Measurements from ENCODE around the gene ARF4.
A peak's percentile ranks its signal among the peaks of the same experiment; 100 is the strongest.
"Not testable (repeated sequence)": the region's sequence is repeated elsewhere in the genome, so short reads cannot be mapped to it uniquely, and the experiment has no call there.

The ARF4 gene

DNA sequence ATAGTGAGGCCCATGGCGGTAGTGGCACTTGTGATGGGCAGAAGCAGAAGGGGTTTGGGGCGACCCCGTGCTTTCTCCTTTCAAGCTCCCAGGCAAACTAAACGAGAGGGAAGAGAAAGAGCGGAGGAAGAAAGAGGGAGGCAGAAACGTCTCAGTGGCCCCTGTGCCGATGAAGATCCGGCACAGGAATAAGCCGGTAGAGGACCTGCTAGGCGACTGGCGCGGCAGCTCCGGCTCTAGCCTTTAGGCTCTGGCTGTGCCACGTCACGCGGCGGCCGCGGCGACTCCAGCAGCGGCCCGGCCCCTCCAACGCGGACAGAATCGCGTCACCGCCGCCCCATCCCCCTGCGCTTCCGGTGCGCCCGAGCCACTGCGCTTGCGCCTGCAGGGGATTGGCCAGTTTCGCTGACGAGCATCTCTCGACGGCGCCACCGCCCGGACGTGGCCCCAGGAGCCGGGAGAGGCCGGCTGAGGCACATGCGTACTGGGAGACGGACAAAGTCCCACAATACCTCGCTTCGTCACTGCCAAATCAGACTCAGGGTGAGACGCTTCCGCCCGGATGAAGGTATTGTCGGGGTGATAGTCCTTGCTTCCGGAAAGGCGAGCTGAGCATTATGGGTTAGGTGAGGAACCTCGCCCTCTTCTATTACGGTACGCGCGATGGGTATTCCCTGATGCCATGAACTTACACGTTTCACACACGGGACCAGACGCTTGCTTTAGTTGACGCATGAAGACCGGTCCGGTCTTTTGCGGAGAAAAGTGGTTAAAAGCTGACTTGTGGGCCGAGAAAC lies at the start of gene ARF4:
Gene ARF4 (minus strand): TSS at position 218 of the 797 bp plus-strand sequence. CDS start 204 bp downstream, at position 14.
- peak; percentile 100 for DNase-seq

GRCh38 chr3:57646723-57647122 lies 49.6 kb upstream of the ARF4 start:
- no peak for DNase-seq

- no peak for DNase-seq
Observed at GRCh38 chr3:57644740-57645139, 47.6 kb upstream of the ARF4 start.

DNA sequence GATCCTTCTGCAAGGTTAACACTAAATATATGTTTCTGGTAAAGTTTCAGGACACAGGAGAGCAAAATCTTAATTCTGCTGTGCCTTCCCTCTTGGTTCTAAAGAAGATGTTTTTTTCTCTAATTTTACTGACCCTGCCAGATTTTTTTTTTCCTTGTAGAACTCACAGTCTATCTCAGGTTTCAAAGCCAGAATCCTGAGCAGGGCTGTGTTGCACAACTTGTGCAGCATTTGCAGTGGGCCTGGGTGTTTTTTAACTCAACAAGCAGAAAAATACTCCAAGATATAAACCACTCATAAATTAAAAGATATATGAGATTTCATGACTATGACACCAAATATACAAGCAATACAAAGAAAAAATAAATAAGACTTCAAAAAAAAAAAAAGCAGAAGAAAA lies 40.2 kb upstream of the ARF4 start:
- DNase-seq: no peak

DNA sequence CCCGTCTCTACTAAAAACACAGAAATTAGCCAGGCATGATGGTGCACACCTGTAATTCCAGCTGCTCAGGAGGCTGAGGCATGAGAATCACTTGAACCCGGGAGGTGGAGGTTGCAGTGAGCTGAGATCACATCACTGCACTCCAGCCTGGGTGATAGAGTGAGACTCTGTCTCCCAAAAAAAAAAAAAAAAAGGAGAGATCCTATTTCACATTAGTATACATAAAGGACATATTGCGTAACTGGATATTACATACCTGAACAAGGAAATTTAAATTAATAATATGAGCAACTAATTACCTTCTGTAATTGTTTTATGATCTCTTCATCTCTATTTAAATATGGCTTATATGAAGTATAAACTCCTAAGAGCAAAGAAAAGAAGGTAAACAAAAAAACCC lies 37.1 kb upstream of the ARF4 start:
- DNase-seq: not testable (repeated sequence)

GRCh38 chr3:57627976-57628375 lies 30.8 kb upstream of the ARF4 start:
- no peak for DNase-seq

- no peak for DNase-seq
Observed at GRCh38 chr3:57624801-57625200, 27.7 kb upstream of the ARF4 start.

DNA sequence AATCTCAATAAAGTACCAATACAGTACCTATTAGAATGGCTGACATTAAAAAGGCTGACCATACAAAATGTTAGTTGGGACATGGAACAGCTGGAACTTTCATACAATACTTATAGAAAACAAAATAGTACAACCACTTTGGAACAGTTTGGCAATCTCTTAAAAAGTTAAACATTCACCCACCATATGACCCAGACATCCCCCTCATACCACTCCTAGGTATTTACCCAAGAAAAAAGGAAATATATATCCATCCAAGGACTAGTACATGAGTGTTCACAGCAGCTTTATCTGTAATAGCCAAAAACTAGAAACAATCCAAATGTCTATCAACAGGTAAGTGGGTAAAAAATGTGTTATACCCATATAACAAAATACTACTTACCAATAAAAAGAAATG lies 25.2 kb upstream of the ARF4 start:
- no peak for DNase-seq

GRCh38 chr3:57617739-57618138 lies 20.6 kb upstream of the ARF4 start:
- DNase-seq: no peak

DNA sequence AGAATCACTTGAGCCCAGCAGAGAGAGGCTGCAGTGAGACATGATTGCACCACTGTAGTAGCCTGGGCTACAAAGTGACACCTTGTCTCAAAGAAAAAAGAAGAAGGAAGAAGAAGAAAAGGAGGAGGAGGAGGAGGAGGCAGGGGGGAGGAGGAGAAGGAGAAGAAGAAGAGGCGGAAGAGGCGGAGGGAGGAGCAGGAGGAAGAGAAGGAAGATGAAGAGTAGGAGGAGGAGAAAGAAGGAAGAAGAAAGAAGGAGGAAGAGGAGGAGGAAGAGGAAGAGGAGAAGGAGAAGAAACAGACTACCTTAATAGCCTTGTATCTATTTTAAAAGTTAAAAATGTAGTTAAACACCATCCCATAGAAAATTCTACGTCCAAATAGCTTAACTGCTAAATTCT lies 19.1 kb upstream of the ARF4 start:
- no peak for DNase-seq

DNA sequence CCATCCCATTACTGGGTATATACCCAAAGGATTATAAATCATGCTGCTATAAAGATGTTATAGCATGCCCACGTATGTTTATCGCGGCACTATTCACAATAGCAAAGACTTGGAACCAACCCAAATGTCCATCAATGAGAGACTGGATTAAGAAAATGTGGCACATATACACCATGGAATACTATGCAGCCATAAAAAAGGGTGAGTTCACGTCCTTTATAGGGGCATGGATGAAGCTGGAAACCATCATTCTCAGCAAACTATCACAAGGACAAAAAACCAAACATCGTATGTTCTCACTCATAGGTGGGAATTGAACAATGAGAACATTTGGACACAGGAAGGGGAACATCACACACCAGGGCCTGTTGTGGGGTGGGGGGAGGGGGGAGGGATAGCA lies 14.7 kb upstream of the ARF4 start:
- DNase-seq: not testable (repeated sequence)

DNA sequence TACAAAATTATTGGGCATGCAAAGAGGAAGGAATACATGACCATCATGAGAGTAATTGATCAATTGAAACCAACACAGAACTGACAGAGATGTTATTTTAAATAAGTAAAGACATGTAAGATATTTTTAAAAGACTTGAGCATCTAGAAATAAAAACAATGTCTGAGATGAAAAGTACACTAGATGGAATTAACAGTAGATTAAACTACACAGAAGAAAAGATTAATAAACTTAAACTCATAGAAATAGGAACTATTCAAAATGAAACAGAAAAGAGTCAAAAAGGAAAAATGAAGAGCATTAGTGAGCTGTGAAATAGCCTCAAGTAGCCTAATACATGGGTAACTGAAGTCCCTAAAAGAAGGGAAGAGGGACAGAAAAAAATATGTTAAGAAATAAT lies 8.5 kb upstream of the ARF4 start:
- DNase-seq: no peak

- DNase-seq: no peak
Observed at GRCh38 chr3:57604971-57605370, 7.8 kb upstream of the ARF4 start.

DNA sequence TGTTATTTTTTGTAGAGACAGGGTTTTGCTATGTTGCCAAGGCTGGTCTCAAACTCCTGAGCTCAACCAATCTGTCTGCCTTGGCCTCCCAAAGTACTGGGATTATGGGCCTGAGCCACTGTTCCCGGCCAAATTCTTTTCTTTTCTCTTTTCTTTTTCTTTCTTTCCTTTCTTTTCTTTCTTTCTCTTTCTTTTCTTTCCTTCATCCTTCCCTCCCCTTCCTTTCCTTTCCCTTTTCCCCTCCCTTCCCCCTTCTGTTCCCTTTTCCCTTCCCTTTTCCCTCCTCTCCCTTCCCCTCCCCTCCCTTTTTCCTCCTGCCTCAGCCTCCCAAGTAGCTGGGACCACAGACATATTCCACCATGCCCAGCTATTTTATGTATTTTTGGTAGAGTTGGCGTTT lies 3.1 kb upstream of the ARF4 start:
- no peak for DNase-seq

- no peak for DNase-seq
Observed at GRCh38 chr3:57598765-57599360, 1.7 kb upstream of the ARF4 start.

GRCh38 chr3:57596495-57597126 lies 533 bp downstream of the ARF4 start:
- peak; percentile 85 for DNase-seq

DNA sequence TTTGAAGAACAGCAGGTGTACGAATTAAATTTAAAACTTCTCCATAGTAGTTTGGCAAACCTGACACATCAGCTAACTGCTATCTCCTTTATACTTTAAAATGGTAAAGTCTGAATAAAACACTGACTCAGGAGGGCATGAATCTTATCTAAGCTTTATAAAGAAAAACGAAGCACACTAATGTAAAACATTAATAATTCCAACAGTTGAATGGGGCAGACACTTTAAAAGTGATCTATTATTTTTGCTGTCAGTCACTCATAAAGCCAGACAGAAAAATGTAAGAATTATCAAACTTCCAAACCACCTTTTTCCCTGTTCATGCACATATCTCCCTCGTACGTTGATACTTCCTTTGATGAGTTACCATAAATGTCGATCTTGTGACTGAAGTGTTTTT lies 2.6 kb downstream of the ARF4 start:
- DNase-seq: no peak

DNA sequence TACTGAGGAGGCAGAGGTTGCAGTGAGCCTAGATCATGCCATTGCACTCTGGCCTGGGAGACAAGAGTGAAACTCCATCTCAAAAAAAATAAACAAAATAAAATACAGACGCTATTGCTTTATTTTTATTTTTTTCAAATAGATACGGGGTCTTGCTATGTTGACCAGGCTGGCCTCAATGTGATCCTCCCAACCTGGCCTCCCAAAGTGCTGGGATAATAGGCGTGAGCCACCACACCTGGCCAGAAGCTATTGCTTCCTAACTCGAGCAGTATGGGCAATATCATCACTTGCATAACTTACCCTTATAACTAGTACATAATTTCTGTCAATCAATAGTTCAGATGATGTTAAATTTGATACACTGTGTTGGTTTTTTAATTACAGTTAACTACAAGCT lies 3.0 kb downstream of the ARF4 start:
- DNase-seq: no peak

- no peak for DNase-seq
Observed at GRCh38 chr3:57592306-57592705, 4.8 kb downstream of the ARF4 start.

DNA sequence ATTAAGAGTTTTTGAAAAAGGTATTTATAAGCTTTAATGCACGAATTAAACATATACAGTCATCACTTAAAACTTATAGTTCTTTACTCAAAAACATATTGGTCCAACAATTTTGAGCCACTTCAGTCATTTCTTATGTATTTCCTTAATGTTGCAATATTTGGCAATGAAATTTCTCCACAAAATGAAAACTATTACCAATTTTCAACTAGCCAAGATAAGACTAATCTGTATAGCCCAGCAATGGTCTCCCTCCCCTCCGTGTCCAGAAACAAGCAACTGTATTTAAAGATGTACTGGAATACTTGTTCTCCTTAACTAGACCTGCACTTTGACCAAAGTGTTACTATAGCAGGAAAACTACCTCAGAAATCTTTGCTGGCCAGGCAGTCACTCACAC lies 9.2 kb downstream of the ARF4 start:
- no peak for DNase-seq

DNA sequence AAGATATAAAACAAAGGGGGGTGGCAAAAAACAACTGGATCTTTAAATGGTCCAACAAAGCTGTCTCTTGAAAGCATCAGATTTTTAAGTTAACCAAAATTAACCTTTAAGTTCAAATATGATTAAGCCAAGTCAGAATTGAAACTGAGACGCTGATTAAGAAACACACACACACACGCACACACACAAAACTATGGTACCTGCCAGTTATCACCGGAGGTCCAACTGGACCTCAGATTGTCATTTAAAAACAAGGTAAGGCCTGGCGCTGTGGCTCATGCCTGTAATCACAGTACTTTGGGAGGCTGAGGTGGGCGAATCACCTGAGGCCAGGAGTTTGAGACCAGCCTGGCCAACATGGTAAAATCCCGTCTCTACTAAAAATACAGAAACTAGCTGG lies 10.4 kb downstream of the ARF4 start:
- no peak for DNase-seq

DNA sequence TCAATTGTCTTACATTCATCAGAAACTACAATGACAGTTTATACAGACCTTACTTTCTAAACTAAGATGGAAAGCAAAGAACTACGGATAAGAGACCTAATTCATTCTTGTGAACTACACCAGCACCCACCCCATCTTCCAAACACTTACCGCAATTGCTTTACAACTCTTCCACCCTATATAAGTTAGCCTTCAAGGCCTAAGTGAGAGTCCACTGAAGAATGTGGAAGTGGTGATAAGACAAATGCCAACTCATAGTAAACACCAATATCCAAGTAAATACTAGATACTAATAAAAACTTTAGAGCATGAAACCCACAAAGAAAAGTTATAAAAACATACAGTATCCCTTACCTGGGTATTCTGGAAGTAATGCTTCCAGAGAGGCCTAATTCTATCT lies 13.6 kb downstream of the ARF4 start:
- DNase-seq: no peak

GRCh38 chr3:57582474-57583168 lies 14.5 kb downstream of the ARF4 start:
- DNase-seq: no peak

GRCh38 chr3:57577801-57578200 lies 19.3 kb downstream of the ARF4 start:
- no peak for DNase-seq

Data from left hindlimb (tissue), 1 donor.